Brain microvascular endothelial cell (primary cell): ENCODE measurements around the gene RALY.
A peak's percentile ranks its signal among the peaks of the same experiment; 100 is the strongest.

Experiments
- DNase-seq: peaks from one replicate; pipeline ENCODE4 v3.0.0-alpha.2; 2020
- H3K27ac ChIP-seq: fragments of 250-450 bp; sonication (Bioruptor Pico); 2 replicates; pipeline ENCODE4 v1.5.1; 2020; ENCODE audit warnings: mild to moderate bottlenecking, moderate library complexity
- H3K27me3 ChIP-seq: fragments of 250-450 bp; sonication (Bioruptor Pico); replicated peaks from 2 replicates; pipeline ENCODE4 v1.5.1; 2020; ENCODE audit warnings: mild to moderate bottlenecking
- H3K36me3 ChIP-seq: fragments of 250-450 bp; sonication (Bioruptor Pico); replicated peaks from 2 replicates; pipeline ENCODE4 v1.5.1; 2020; ENCODE audit warnings: mild to moderate bottlenecking
- H3K4me3 ChIP-seq: 2 replicates; pipeline ENCODE4 v1.5.1; 2011; ENCODE audit warnings: low read depth, mild to moderate bottlenecking, control low read depth, low read length, moderate library complexity
- CTCF ChIP-seq: IDR thresholded peaks from 2 replicates; pipeline ENCODE4 v1.5.1; 2011; ENCODE audit warnings: low read depth, mild to moderate bottlenecking, moderate library complexity, low read length, control low read depth, inconsistent platforms; ENCODE audit errors: missing control alignments
- in situ Hi-C: cut with HindIII; loops from 2 replicates; pipeline ENCODE4 v1.10.0; 2017; ENCODE audit warnings: low sequenced_read_pairs, low pct_ligation_motif_present

Gene RALY

GRCh38 chr20:33993576-33994221, at the start of gene RALY:
RALY (plus strand) TSS chr20:33993911; CDS start chr20:34072075, 78,164 bp downstream.
- in situ Hi-C loops, result no loop called here
- Histone ChIP-seq H3K4me3 (peak within 1 kb of the TSS; percentile 92), H3K27ac (peak within 1 kb of the TSS; percentile 90), H3K36me3 (no peaks in the 10 kb centered on the region), H3K27me3 (no peaks in the 10 kb centered on the region)
- no peak for TF ChIP-seq CTCF
- DNase-seq, result peak; percentile 23

- no peak for DNase-seq
- no peaks in the 10 kb centered on the region for H3K27me3 ChIP-seq
- no peaks in the 10 kb centered on the region for H3K36me3 ChIP-seq
- H3K27ac ChIP-seq, result no peak overlapping the region
- H3K4me3 ChIP-seq, result no peak overlapping the region
- in situ Hi-C loops, result no loop called here
- no peak for TF ChIP-seq CTCF
Measured at GRCh38 chr20:33944914-33945313, 48.8 kb upstream of the RALY start.

GRCh38 chr20:33945391-33946081, 48.2 kb upstream of the RALY start:
- Histone ChIP-seq H3K4me3 (no peak overlapping the region), H3K36me3 (no peaks in the 10 kb centered on the region), H3K27me3 (no peaks in the 10 kb centered on the region), H3K27ac (no peak overlapping the region)
- peak; percentile 42 for DNase-seq
- TF ChIP-seq CTCF, result no peak
- in situ Hi-C loops, result no loop called here

GRCh38 chr20:33947709-33948295, 45.9 kb upstream of the RALY start:
- Histone ChIP-seq H3K27me3 (no peaks in the 10 kb centered on the region), H3K36me3 (no peaks in the 10 kb centered on the region), H3K27ac (no peak overlapping the region), H3K4me3 (no peak overlapping the region)
- DNase-seq, result peak; percentile 16
- in situ Hi-C loops, result no loop called here
- peak; percentile 69 for TF ChIP-seq CTCF

GRCh38 chr20:33948480-33948879, 45.2 kb upstream of the RALY start:
- Histone ChIP-seq H3K4me3 (no peak overlapping the region), H3K27ac (no peak overlapping the region), H3K27me3 (no peaks in the 10 kb centered on the region), H3K36me3 (no peaks in the 10 kb centered on the region)
- DNase-seq, result no peak
- in situ Hi-C loops, result no loop called here
- no peak for TF ChIP-seq CTCF
